NCI-H526 treated with DMSO at 0.1 percent for 48 hours (cell line): Measurements from ENCODE around the gene NACC2.
"Not testable (repeated sequence)": the region's sequence is repeated elsewhere in the genome, so short reads cannot be mapped to it uniquely, and the experiment has no call there.

Experiments used
- DNase-seq: peaks from one replicate; lab custom pipeline; 2025; lab: John Stamatoyannopoulos, UW

The NACC2 gene

GRCh38 chr9:136044971-136045594, 50.0 kb downstream of the NACC2 start:
- DNase-seq = no peak

GRCh38 chr9:136044207-136044970, 50.7 kb downstream of the NACC2 start:
- no peak for DNase-seq

- no peak for DNase-seq
These were observed 51.6 kb downstream of the NACC2 start for GRCh38 chr9:136043441-136043991.

- no peak for DNase-seq
These were observed 52.5 kb downstream of the NACC2 start for GRCh38 chr9:136042541-136042940.

- not testable (repeated sequence) for DNase-seq
These were observed 54.2 kb downstream of the NACC2 start for GRCh38 chr9:136040848-136041247.

GRCh38 chr9:136039488-136039887, 55.6 kb downstream of the NACC2 start:
- no peak for DNase-seq

GRCh38 chr9:136036848-136037247, 58.2 kb downstream of the NACC2 start:
- DNase-seq = no peak

- no peak for DNase-seq
These were observed 59.0 kb downstream of the NACC2 start for GRCh38 chr9:136036050-136036449.

- DNase-seq = no peak
These were observed 63.1 kb downstream of the NACC2 start for GRCh38 chr9:136031741-136032730.

GRCh38 chr9:136031094-136031493, 64.0 kb downstream of the NACC2 start:
- DNase-seq = no peak

- no peak for DNase-seq
These were observed 65.5 kb downstream of the NACC2 start for GRCh38 chr9:136029556-136029955.

- no peak for DNase-seq
These were observed 66.2 kb downstream of the NACC2 start for GRCh38 chr9:136028760-136029470.

GRCh38 chr9:136026943-136027289, 68.2 kb downstream of the NACC2 start:
- DNase-seq = not testable (repeated sequence)

GRCh38 chr9:136026266-136026942, 68.7 kb downstream of the NACC2 start:
- DNase-seq = no peak

- DNase-seq = no peak
These were observed 69.6 kb downstream of the NACC2 start for GRCh38 chr9:136025481-136025880.

- no peak for DNase-seq
These were observed 70.3 kb downstream of the NACC2 start for GRCh38 chr9:136024696-136025316.

GRCh38 chr9:136024286-136024685, 70.8 kb downstream of the NACC2 start:
- no peak for DNase-seq

- DNase-seq = no peak
These were observed 71.5 kb downstream of the NACC2 start for GRCh38 chr9:136023410-136024225.

- DNase-seq = no peak
These were observed 72.2 kb downstream of the NACC2 start for GRCh38 chr9:136022731-136023409.
